GM18511 (cell line): ENCODE results near the gene P2RY14.

Experiments used
- ATAC-seq: cut with Tn5 transposase; IDR thresholded peaks from one replicate; pipeline ENCODE4 v1.9.1; 2021; ENCODE audit warnings: mild to moderate bottlenecking, moderate library complexity; ENCODE audit not compliant: unreplicated experiment

P2RY14 gene

GRCh38 chr3:151218136-151218535 is 60.2 kb downstream of the P2RY14 start:
- no peak for ATAC-seq

- ATAC-seq: no peak
These were observed 61.4 kb downstream of the P2RY14 start for GRCh38 chr3:151216641-151217607.

- no peak for ATAC-seq
These were observed 63.9 kb downstream of the P2RY14 start for GRCh38 chr3:151214459-151214858.

GRCh38 chr3:151213881-151214280 is 64.5 kb downstream of the P2RY14 start:
- no peak for ATAC-seq

GRCh38 chr3:151213151-151213550 is 65.2 kb downstream of the P2RY14 start:
- ATAC-seq: no peak

GRCh38 chr3:151210676-151211381 is 67.5 kb downstream of the P2RY14 start:
- ATAC-seq: peak; percentile 83

GRCh38 chr3:151209654-151210053 is 68.7 kb downstream of the P2RY14 start:
- no peak for ATAC-seq

- no peak for ATAC-seq
These were observed 72.1 kb downstream of the P2RY14 start for GRCh38 chr3:151206201-151206600.

- ATAC-seq: no peak
These were observed 72.9 kb downstream of the P2RY14 start for GRCh38 chr3:151205482-151205881.

GRCh38 chr3:151204530-151205402 is 73.6 kb downstream of the P2RY14 start:
- ATAC-seq: no peak

- ATAC-seq: peak; percentile 84
These were observed 75.3 kb downstream of the P2RY14 start, which contains the start of gene GPR171 for GRCh38 chr3:151203051-151203420. GPR171 (minus strand) TSS chr3:151203216; CDS start chr3:151199386, 3,830 bp downstream.

GRCh38 chr3:151201051-151201730 is 77.2 kb downstream of the P2RY14 start:
- no peak for ATAC-seq

GRCh38 chr3:151200586-151200985 is 77.8 kb downstream of the P2RY14 start:
- ATAC-seq: no peak

GRCh38 chr3:151199554-151200438 is 78.5 kb downstream of the P2RY14 start:
- ATAC-seq: no peak

- ATAC-seq: no peak
These were observed 79.5 kb downstream of the P2RY14 start for GRCh38 chr3:151198849-151199248.

- no peak for ATAC-seq
These were observed 80.2 kb downstream of the P2RY14 start for GRCh38 chr3:151197981-151198767.

GRCh38 chr3:151197228-151197627 is 81.1 kb downstream of the P2RY14 start:
- no peak for ATAC-seq

GRCh38 chr3:151196434-151196833 is 81.9 kb downstream of the P2RY14 start:
- no peak for ATAC-seq

GRCh38 chr3:151195826-151196225 is 82.5 kb downstream of the P2RY14 start:
- ATAC-seq: no peak
